Heart right ventricle (tissue), 16 donors: ENCODE data around the gene CCNL1. TPM values are rescaled to one million over a fixed set of nuclear protein-coding genes. Genes with fewer than 3 reads are reported as not detected.
A peak's percentile ranks its signal among the peaks of the same experiment; 100 is the strongest.

Experiments used
- ATAC-seq, 8 donors: fragments of 200-7000 bp; cut with Tn5 transposase; one replicate each; pipeline ENCODE4 v1.9.1; 2020; ENCODE audit warnings: mild to moderate bottlenecking in 8 of 8, moderate library complexity in 8 of 8, moderate number of reproducible peaks in 1 of 8
- DNase-seq, 2 donors: peaks; one replicate each; pipeline ENCODE4 v3.0.0-alpha.2; 2020
- H3K27ac ChIP-seq, 10 donors: fragments of 200-600 bp; sonication (generic) in 2 of 10; one replicate each; pipeline versions ENCODE4 v1.5.0 to v1.8.0; 2020 to 2022; ENCODE audit warnings: mild to moderate bottlenecking in 3 of 10
- H3K27me3 ChIP-seq, 7 donors: fragments of 200-600 bp; one replicate each; pipeline ENCODE4 v1.8.0; 2021 to 2022; ENCODE audit warnings: mild to moderate bottlenecking in 2 of 7
- H3K36me3 ChIP-seq, 9 donors: fragments of 200-600 bp; sonication (generic) in 1 of 9; one replicate each; pipeline versions ENCODE4 v1.5.0 to v1.8.0; 2020 to 2022; ENCODE audit warnings: mild to moderate bottlenecking in 2 of 9
- H3K4me1 ChIP-seq, 9 donors: fragments of 200-600 bp; sonication (generic) in 1 of 9; one replicate each; pipeline versions ENCODE4 v1.5.0 to v1.8.0; 2020 to 2022; ENCODE audit warnings: mild to moderate bottlenecking in 4 of 9
- H3K4me3 ChIP-seq, 10 donors: fragments of 200-600 bp; sonication (generic) in 2 of 10; one replicate each; pipeline versions ENCODE4 v1.5.0 to v1.8.0; 2020 to 2022; ENCODE audit warnings: mild to moderate bottlenecking in 7 of 10, moderate library complexity in 2 of 10
- H3K9me3 ChIP-seq, 11 donors: fragments of 200-600 bp in 10 of 11; sonication (generic) in 2 of 11; one replicate each; pipeline versions ENCODE4 v1.5.0 to v1.8.0; 2013 to 2022; ENCODE audit warnings: mild to moderate bottlenecking in 2 of 11, control low read depth in 1 of 11, moderate library complexity in 1 of 11
- CTCF ChIP-seq, 9 donors: fragments of 200-600 bp; sonication (generic) in 2 of 9; IDR thresholded peaks; one replicate each; pipeline versions ENCODE4 v1.5.0 to v1.8.0; 2021 to 2022; ENCODE audit warnings: antibody characterized with exemption in 9 of 9, mild to moderate bottlenecking in 5 of 9, moderate library complexity in 1 of 9
- WGBS, 2 donors: extraction: QIAGEN DNeasy Blood & Tissue Kit; methylation state at CpG; one replicate each; pipeline ENCODE4 v1.1.7; 2013; ENCODE audit warnings: inconsistent platforms in 1 of 2; 5-methylcytosine and 5-hydroxymethylcytosine counted together
- intact Hi-C, 10 donors: fragments of 100-400 bp; cut with DNase I; formaldehyde crosslinking; loops; one replicate each; pipeline versions ENCODE4 v1.11.1 to v1.14.2; 2022
- polyA plus RNA-seq, 2 donors: library from polyadenylated mRNA; stranded (reverse); fragments of 200-250 nt; gene quantifications; one replicate each; pipeline ENCODE4 v1.2.3, GENCODE V29; 2013
- total RNA-seq, 10 donors: library from RNA; stranded (reverse); fragmentation: NEBNext Ultra II Directional in 3 of 10; extraction: Animal tissue kit (Norgen Biotek cat#: 25700) in 3 of 10; gene quantifications; one replicate each; pipeline versions ENCODE4 v1.2.1 to v1.2.4, GENCODE V29; 2021 to 2023
- donor health status: Arrhythmogenic right ventricular cardiomyopathy.
- donor health status: ischemic (EF 13 %, LVEDD 7.1; RV severe dilation, severe dysfunction).
- donor health status: healthy with polysubstance abuse.
- donor health status: DM: no; HTN: yes; CAD: no.
- donor health status: DM: no; HTN: no; CAD: no.
- donor health status: ischemic (EF 25% LVEDD 6.9; RV normal size, moderate dysfunction).
- donor health status: ischemic (EF 25% LVEDD 5.7; RV mildly dilated, moderate dysfunction).
- donor health status: healthy.
- donor health status: DM: yes; HTN: yes; CAD: no.
- donor health status: Ischemic cardiomyopathy.
- donor health status: ischemic (EF 35%, LVEDD 5.7; RV mildly dilated, moderate dysfunction).
- donor health status: nonischemic (EF 11% LVEDD 7.7; RV severe dilation, severe dysfunction).
- donor health status: DM: yes; HTN: yes; CAD: no.
- donor health status: PGD.
- donor health status: ischemic (EF 29% LVEDD 5.4; RV normal size, mild dysfunction).
- donor health status: nonischemic (EF 23%, LVEDD 6.1; RV moderate dilation, normal function).

Gene CCNL1
- total and polyA plus RNA-seq, 12 donors, result 19.1 to 77.3 (median 24.7) TPM

GRCh38 chr3:157159037-157159761 lies 748 bp downstream of the CCNL1 start:
- H3K4me3 ChIP-seq, result peak overlapping the region; percentile 87 to 100 (median 96)
- 1% methylated on average over 46 of the region's 46 CpGs for WGBS, 2 donors
- peak; percentile 29 to 78 (median 49) for ATAC-seq

DNA sequence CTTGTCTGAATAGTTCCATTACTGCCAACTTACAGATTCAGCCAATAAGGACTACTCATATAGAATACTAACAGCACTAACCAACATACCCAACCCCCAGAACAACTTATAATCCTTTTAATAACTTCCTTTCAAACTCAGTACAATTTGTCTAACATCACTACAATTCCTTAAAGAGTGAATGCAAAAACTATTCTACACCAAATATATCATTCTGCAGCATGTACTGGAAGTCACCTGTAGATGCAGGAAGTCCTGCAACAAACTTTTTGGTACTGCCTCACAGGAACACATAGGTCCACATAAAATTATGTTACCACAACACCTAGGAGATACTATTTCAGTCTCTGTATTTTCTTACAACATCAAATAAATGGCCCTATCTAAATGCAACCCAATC lies 2.1 kb downstream of the CCNL1 start:
- DNase-seq, result no peak
- H3K9me3 ChIP-seq, result no peaks in the 10 kb centered on the region
- TF ChIP-seq CTCF (IDR thresholded peaks at IDR 0.05), result no peak
- peak overlapping the region in 9 of 10 donors; percentile 89 to 100 (median 97) for H3K4me3 ChIP-seq
- H3K36me3 ChIP-seq, result peaks cover 0 to 62% (median 40%) of the 10 kb centered on the region in 9 donors
- H3K27ac ChIP-seq, result peak overlapping the region in 2 of 10 donors; percentile 99 to 100
- intact Hi-C loops, result loop anchor here in 1 of 10 donors (10.0 kb wide), 1 partner anchor 1487 kb away; the partner anchor contains the start of gene GFM1
- no peaks in the 10 kb centered on the region for H3K27me3 ChIP-seq
- H3K4me1 ChIP-seq, result peaks cover 10 to 76% (median 69%) of the 10 kb centered on the region in 9 donors
- no peak for ATAC-seq

More at GRCh38 chr3:157159037-157159761, 748 bp downstream of the CCNL1 start:
- Histone ChIP-seq H3K4me1 (peaks cover 10 to 69% (median 59%) of the 10 kb centered on the region in 9 donors), H3K27ac (peak overlapping the region; percentile 97 to 100 (median 100)), H3K9me3 (no peaks in the 10 kb centered on the region), H3K36me3 (peaks cover 0 to 49% (median 33%) of the 10 kb centered on the region in 9 donors), H3K27me3 (no peaks in the 10 kb centered on the region)
- peak; percentile 62 to 67 for DNase-seq
- intact Hi-C loops, result loop anchor here in 1 of 10 donors (10.0 kb wide), 1 partner anchor 1486 kb away; the partner anchor contains the start of gene GFM1
- TF ChIP-seq CTCF (IDR thresholded peaks at IDR 0.05), result peak in 4 of 9 donors; percentile 36 to 42 (median 40)

DNA sequence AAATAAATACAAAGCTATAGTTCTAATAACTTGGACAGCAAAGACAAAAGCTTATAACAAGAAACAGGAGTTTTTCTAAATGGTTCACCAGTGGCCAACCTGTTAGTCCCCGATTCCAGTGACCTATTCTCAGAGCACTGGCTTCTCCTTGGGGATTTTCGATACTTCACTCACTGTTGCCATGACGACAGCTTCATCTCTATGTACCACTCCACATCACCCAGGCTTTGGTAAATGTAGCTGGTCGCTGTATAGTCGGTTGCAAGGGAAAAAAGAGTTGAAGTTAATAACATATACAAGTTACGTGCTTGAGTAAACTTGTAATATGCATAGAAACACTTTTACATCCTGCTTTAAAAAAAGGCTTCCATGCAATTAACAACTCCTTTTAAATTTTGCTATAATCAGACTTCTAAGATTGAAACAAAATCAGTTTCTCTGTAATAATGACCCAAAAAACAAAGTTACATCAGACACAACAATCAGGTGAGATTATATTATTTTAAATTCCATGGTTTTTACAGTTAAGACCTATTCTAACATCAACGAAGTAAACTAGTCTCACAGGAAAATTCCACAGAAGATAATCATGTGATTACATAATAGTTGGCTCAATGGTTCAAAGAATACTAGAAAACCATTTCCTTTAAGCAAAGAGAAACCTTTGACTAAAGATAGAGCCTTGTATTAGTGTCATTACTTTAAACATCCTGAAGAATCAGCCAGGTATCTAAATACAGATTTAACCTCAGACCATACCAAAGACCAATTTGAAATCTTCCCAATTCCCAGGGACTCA lies 2.9 kb downstream of the CCNL1 start:
- H3K36me3 ChIP-seq, result peaks cover 0 to 70% (median 48%) of the 10 kb centered on the region in 9 donors
- no peaks in the 10 kb centered on the region for H3K27me3 ChIP-seq
- no peak for TF ChIP-seq CTCF (IDR thresholded peaks at IDR 0.05)
- H3K27ac ChIP-seq, result peak overlapping the region in 1 of 10 donors; percentile 100
- no peak for ATAC-seq
- intact Hi-C loops, result loop anchor here in 1 of 10 donors (10.0 kb wide), 1 partner anchor 1488 kb away; the partner anchor contains the start of gene GFM1
- no peak for DNase-seq
- H3K4me1 ChIP-seq, result peaks cover 10 to 81% (median 69%) of the 10 kb centered on the region in 9 donors
- H3K4me3 ChIP-seq, result peak overlapping the region in 7 of 10 donors; percentile 91 to 100 (median 97)
- 44 to 48% methylated on average over 7 of the region's 7 CpGs for WGBS, 2 donors
- H3K9me3 ChIP-seq, result no peaks in the 10 kb centered on the region

DNA sequence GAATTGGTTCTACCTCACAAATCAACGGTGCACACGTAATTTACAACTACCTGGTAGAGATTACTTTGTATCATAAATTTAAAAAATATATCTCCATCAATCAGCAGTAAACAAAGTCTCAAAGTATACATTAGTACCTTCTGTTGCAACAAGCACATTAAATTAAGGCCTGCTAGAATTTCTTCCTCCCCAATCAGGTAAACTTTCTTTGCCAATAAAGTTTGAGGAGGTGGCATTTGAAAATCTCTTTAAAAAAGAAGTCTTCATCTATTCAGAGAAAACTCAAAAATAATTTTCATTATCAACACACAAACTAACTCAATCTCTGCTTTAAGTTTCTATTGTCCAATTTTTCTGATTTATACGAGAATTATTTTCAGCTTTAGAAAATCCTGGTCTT lies 4.4 kb downstream of the CCNL1 start:
- intact Hi-C loops, result loop anchor here in 1 of 10 donors (10.0 kb wide), 1 partner anchor 1489 kb away; the partner anchor contains the start of gene GFM1
- Histone ChIP-seq H3K27me3 (no peaks in the 10 kb centered on the region), H3K9me3 (no peaks in the 10 kb centered on the region), H3K36me3 (peaks cover 0 to 85% (median 62%) of the 10 kb centered on the region in 9 donors), H3K4me1 (peaks cover 10 to 68% (median 59%) of the 10 kb centered on the region in 9 donors), H3K27ac (no peak overlapping the region), H3K4me3 (peak overlapping the region in 3 of 10 donors; percentile 28 to 92 (median 91))
- no peak for ATAC-seq
- TF ChIP-seq CTCF (IDR thresholded peaks at IDR 0.05), result no peak
- no peak for DNase-seq
- 53 to 59% methylated on average over 3 of the region's 3 CpGs for WGBS, 2 donors
